ENCODE results near the gene RHOT1. TPM values are rescaled to one million over a fixed set of nuclear protein-coding genes. Genes with fewer than 3 reads are reported as not detected.

The RHOT1 gene
- total RNA-seq, 1 experiment from 2014 or later = 22.3 TPM

DNA sequence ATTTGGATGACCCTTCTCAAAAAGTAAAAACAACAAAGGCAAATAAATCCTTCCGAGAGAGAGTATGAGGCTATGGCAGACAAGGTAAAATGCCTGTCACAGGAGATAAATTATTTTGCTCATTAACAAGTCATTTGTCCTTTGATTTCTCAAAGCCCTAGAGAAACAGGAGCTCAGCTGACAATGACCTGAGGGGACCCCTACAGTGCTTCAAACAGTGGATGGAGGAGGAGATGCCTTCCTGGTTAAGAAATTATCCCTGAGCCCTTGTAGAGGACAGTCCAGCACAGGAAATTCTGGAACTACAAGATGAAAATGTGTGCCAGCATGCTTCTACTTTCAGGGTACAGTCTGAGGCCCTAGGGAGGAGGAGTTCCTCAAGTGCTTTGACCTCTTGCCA is 99.3 kb downstream of the RHOT1 start:
- POLR2A ChIA-PET (ENCODE audit: unreplicated experiment) = no interaction called here
- no TSS peak for BruUV-seq (replicated peaks)

DNA sequence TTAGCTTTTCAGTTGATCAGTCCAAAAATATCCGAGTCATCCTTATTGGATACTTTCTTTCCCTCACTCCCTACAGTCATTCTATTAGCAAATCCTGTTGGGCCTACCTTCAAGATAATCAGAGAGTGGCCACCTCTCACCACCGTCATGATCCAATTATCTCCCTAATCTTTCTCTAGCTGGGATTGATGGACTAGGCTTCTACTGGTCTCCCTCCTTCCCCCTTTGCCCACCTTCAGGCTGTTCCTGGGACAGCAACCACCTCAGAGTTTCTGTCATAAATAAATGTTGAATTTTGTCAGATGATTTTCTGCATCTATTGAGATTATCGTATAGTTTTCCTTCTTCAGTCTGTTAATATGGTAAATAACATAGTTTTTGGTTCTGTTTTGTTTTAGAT is 107.2 kb downstream of the RHOT1 start:
- Histone ChIP-seq H4K20me1 (ENCODE audit: low read length) (no peaks in the 10 kb centered on the region), H3K9ac (ENCODE audit: low read length) (no peak overlapping the region), H2AFZ (ENCODE audit: low read length) (no peak overlapping the region), H3K4me1 (ENCODE audit: insufficient read depth, low read length) (no peaks in the 10 kb centered on the region), H3K36me3 (ENCODE audit: low read depth, low read length) (no peaks in the 10 kb centered on the region), H3K4me3 (ENCODE audit: low read length) (no peak overlapping the region), H3F3A (ENCODE audit: low read length, unreplicated experiment) (no peaks in the 10 kb centered on the region), H3K9me2 (replicated peaks; ENCODE audit: low read length) (no peaks in the 10 kb centered on the region), H3K4me2 (ENCODE audit: low read length) (no peak overlapping the region), H3K79me2 (ENCODE audit: low read length) (no peaks in the 10 kb centered on the region), H3K9me3 (ENCODE audit: low read length) (no peaks in the 10 kb centered on the region), H3K27me3 (ENCODE audit: low read length) (no peaks in the 10 kb centered on the region), H3K27ac (ENCODE audit: low read length) (no peak overlapping the region)
- ATAC-seq (no peak), DNase-seq (no peak)
- TF ChIP-seq EZH2phosphoT487 (IDR thresholded peaks at IDR 0.05; ENCODE audit: borderline replicate concordance, low read length) (no peak), EZH2 (IDR thresholded peaks at IDR 0.05; ENCODE audit: low read length, unreplicated experiment) (no peak)
- TF ChIP-seq, protein P1, sequence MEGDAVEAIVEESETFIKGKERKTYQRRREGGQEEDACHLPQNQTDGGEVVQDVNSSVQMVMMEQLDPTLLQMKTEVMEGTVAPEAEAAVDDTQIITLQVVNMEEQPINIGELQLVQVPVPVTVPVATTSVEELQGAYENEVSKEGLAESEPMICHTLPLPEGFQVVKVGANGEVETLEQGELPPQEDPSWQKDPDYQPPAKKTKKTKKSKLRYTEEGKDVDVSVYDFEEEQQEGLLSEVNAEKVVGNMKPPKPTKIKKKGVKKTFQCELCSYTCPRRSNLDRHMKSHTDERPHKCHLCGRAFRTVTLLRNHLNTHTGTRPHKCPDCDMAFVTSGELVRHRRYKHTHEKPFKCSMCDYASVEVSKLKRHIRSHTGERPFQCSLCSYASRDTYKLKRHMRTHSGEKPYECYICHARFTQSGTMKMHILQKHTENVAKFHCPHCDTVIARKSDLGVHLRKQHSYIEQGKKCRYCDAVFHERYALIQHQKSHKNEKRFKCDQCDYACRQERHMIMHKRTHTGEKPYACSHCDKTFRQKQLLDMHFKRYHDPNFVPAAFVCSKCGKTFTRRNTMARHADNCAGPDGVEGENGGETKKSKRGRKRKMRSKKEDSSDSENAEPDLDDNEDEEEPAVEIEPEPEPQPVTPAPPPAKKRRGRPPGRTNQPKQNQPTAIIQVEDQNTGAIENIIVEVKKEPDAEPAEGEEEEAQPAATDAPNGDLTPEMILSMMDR (conservative IDR thresholded peaks at IDR 0.05; ENCODE audit: low read depth, low read length) = no peak
- POLR2A ChIA-PET (ENCODE audit: unreplicated experiment) = no interaction called here
- BruUV-seq (replicated peaks) = no TSS peak
- CTCF ChIA-PET = no interaction called here
- intact Hi-C loops (cut with micrococcal nuclease) = no loop called here

More for the DNA sequence above, 99.3 kb downstream of the RHOT1 start:
- intact Hi-C loops (cut with micrococcal nuclease) = no loop called here
- Histone ChIP-seq H3K27me3 (ENCODE audit: low read length) (no peaks in the 10 kb centered on the region), H3K9ac (ENCODE audit: low read length) (no peak overlapping the region), H3K36me3 (ENCODE audit: low read depth, low read length) (no peaks in the 10 kb centered on the region), H3K79me2 (ENCODE audit: low read length) (no peaks in the 10 kb centered on the region), H3K27ac (ENCODE audit: low read length) (no peak overlapping the region), H2AFZ (ENCODE audit: low read length) (no peak overlapping the region), H3K4me2 (ENCODE audit: low read length) (no peak overlapping the region), H4K20me1 (ENCODE audit: low read length) (no peaks in the 10 kb centered on the region), H3K9me2 (replicated peaks; ENCODE audit: low read length) (no peaks in the 10 kb centered on the region), H3F3A (ENCODE audit: low read length, unreplicated experiment) (no peaks in the 10 kb centered on the region), H3K4me1 (ENCODE audit: insufficient read depth, low read length) (no peaks in the 10 kb centered on the region), H3K9me3 (ENCODE audit: low read length) (no peaks in the 10 kb centered on the region), H3K4me3 (ENCODE audit: low read length) (no peak overlapping the region)
- no peak for DNase-seq
- CTCF ChIA-PET = no interaction called here
- TF ChIP-seq EZH2phosphoT487 (IDR thresholded peaks at IDR 0.05; ENCODE audit: borderline replicate concordance, low read length) (no peak), EZH2 (IDR thresholded peaks at IDR 0.05; ENCODE audit: low read length, unreplicated experiment) (no peak)
- TF ChIP-seq, protein P1 (conservative IDR thresholded peaks at IDR 0.05; ENCODE audit: low read depth, low read length) = no peak
- no peak for ATAC-seq

DNA sequence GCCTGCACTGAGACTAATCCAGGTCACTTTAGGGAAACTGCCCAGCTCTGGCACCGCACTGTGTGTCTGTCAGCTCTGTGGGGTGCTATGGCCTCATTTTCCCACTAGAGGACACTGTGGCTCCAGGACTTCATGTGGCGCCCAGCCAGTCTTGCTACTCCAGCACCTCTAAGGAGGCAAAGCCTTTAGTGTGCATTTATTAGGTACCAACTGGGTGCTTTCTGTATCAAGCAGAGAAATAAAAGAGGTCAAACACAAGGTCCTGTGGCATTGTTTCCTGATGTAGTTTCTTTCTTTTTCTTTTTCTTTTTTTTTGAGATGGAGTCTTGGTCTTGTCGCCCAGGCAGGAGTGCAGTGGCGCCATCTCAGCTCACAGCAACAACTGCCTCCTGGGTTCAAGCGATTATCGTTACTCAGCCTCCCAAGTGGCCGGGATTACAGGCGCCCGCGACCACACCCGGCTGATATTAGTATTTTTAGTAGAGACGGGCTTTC is 110.9 kb downstream of the RHOT1 start:
- Histone ChIP-seq H3F3A (ENCODE audit: low read length, unreplicated experiment) (no peaks in the 10 kb centered on the region), H4K20me1 (ENCODE audit: low read length) (no peaks in the 10 kb centered on the region), H3K4me2 (ENCODE audit: low read length) (no peak overlapping the region), H3K27me3 (ENCODE audit: low read length) (no peaks in the 10 kb centered on the region), H3K79me2 (ENCODE audit: low read length) (no peaks in the 10 kb centered on the region), H3K9me3 (ENCODE audit: low read length) (no peaks in the 10 kb centered on the region), H3K4me3 (ENCODE audit: low read length) (no peak overlapping the region), H3K36me3 (ENCODE audit: low read depth, low read length) (no peaks in the 10 kb centered on the region), H2AFZ (ENCODE audit: low read length) (no peak overlapping the region), H3K9me2 (replicated peaks; ENCODE audit: low read length) (no peaks in the 10 kb centered on the region), H3K9ac (ENCODE audit: low read length) (no peak overlapping the region), H3K27ac (ENCODE audit: low read length) (no peak overlapping the region), H3K4me1 (ENCODE audit: insufficient read depth, low read length) (no peaks in the 10 kb centered on the region)
- ChIA-PET CTCF (interaction anchor here (0.5 to 0.9 kb wide), 5 partner anchors 21 to 145 kb away, joined by 3 to 4 read pairs (median 3); no protein-coding TSS in a partner anchor), POLR2A (ENCODE audit: unreplicated experiment) (no interaction called here)
- no peak for TF ChIP-seq EZH2phosphoT487 (IDR thresholded peaks at IDR 0.05; ENCODE audit: borderline replicate concordance, low read length)
- TF ChIP-seq, protein P1 (conservative IDR thresholded peaks at IDR 0.05; ENCODE audit: low read depth, low read length) = peak; percentile 90
- BruUV-seq (replicated peaks) = no TSS peak
- DNase-seq (peak; percentile 80), ATAC-seq (peak; percentile 78)
- intact Hi-C loops (cut with micrococcal nuclease) = loop anchor here (1.0 kb wide), 1 partner anchor 66 kb away; no protein-coding TSS in a partner anchor
